Measurements from ENCODE around the gene SRA1. TPM values are rescaled to one million over a fixed set of nuclear protein-coding genes. Genes with fewer than 3 reads are reported as not detected.
A peak's percentile ranks its signal among the peaks of the same experiment; 100 is the strongest.

The SRA1 gene
- total and polyA plus RNA-seq, 4 donors, result 14.0 to 45.5 (median 36.8) TPM

DNA sequence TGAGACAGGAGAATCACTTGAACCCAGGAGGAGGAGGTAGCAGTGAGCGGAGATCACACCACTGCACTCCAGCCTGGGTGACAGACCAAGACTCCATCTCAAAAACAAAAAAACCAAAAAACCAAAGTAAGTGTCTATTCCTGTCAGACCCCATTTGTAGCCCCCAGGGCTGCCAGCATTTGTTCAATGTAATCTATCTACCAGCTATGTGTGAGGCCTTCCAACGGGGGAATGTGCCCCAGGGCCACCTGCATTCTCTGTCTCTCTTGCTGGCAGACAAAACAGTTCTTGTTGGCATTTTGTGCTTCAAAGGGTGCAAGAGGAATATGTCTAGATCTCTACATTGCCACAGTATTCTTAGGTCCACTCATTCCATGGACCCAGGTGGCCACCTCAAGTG, 41.6 kb upstream of the SRA1 start:
- no peaks in the 10 kb centered on the region for H3K9me3 ChIP-seq (ENCODE audit: control insufficient read depth in 4 of 4, insufficient read depth in 3 of 4, low read length in 3 of 4)
- no peak overlapping the region for H3K27ac ChIP-seq (ENCODE audit: low read depth in 1 of 2, low read length in 1 of 2)
- H3K36me3 ChIP-seq (ENCODE audit: control insufficient read depth in 4 of 4, insufficient read depth in 4 of 4, low read length in 4 of 4), result no peaks in the 10 kb centered on the region
- H3K27me3 ChIP-seq (ENCODE audit: control insufficient read depth in 3 of 3, insufficient read depth in 3 of 3, low read length in 2 of 3), result no peaks in the 10 kb centered on the region
- TF ChIP-seq, protein P1, sequence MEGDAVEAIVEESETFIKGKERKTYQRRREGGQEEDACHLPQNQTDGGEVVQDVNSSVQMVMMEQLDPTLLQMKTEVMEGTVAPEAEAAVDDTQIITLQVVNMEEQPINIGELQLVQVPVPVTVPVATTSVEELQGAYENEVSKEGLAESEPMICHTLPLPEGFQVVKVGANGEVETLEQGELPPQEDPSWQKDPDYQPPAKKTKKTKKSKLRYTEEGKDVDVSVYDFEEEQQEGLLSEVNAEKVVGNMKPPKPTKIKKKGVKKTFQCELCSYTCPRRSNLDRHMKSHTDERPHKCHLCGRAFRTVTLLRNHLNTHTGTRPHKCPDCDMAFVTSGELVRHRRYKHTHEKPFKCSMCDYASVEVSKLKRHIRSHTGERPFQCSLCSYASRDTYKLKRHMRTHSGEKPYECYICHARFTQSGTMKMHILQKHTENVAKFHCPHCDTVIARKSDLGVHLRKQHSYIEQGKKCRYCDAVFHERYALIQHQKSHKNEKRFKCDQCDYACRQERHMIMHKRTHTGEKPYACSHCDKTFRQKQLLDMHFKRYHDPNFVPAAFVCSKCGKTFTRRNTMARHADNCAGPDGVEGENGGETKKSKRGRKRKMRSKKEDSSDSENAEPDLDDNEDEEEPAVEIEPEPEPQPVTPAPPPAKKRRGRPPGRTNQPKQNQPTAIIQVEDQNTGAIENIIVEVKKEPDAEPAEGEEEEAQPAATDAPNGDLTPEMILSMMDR (IDR thresholded peaks at IDR 0.05; ENCODE audit: control extremely low read depth, extremely low read depth), result no peak
- no peak overlapping the region for H3K4me3 ChIP-seq
- H3K4me1 ChIP-seq (ENCODE audit: control insufficient read depth in 5 of 5, insufficient read depth in 5 of 5, low read length in 5 of 5), result peaks cover 0 to 13% (median 0%) of the 10 kb centered on the region in 5 donors
- ATAC-seq (ENCODE audit: insufficient read depth, low FRiP score) (no peak), DNase-seq (no peak)
- H3K9ac ChIP-seq (ENCODE audit: insufficient read depth in 1 of 2, low read length in 2 of 2), result no peak overlapping the region
- 93 to 95% methylated on average over 2 of the region's 2 CpGs for WGBS, 2 donors

DNA sequence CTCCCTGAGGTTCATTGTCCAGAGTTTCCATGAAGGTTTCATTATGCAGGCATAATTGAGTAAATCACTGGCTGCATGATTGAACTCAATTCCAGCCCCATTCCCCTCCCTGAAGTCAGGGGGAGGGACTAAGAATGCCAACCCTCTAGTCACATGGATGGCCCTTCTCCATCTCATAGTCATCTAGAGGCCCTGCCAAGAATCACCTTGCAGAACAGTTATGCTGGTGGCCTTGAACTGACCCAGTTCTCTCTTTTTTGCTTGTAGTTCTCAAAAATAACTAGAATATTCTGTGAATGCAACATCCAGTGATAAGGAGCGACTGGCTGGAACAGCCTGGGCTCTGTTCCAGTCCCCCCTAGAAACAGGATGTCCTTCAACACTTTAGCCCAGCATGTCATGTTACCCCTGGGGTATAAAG, 39.1 kb upstream of the SRA1 start:
- Histone ChIP-seq H3K27ac (ENCODE audit: low read depth in 1 of 2, low read length in 1 of 2) (no peak overlapping the region), H3K4me1 (ENCODE audit: control insufficient read depth in 5 of 5, insufficient read depth in 5 of 5, low read length in 5 of 5) (peaks cover 0 to 13% (median 0%) of the 10 kb centered on the region in 5 donors), H3K9ac (ENCODE audit: insufficient read depth in 1 of 2, low read length in 2 of 2) (no peak overlapping the region), H3K36me3 (ENCODE audit: control insufficient read depth in 4 of 4, insufficient read depth in 4 of 4, low read length in 4 of 4) (no peaks in the 10 kb centered on the region), H3K27me3 (ENCODE audit: control insufficient read depth in 3 of 3, insufficient read depth in 3 of 3, low read length in 2 of 3) (no peaks in the 10 kb centered on the region), H3K9me3 (ENCODE audit: control insufficient read depth in 4 of 4, insufficient read depth in 3 of 4, low read length in 3 of 4) (no peaks in the 10 kb centered on the region), H3K4me3 (no peak overlapping the region)
- TF ChIP-seq, protein P1 (IDR thresholded peaks at IDR 0.05; ENCODE audit: control extremely low read depth, extremely low read depth), result no peak
- peak in 1 of 3 donors; percentile 21 for DNase-seq
- no peak for ATAC-seq (ENCODE audit: insufficient read depth, low FRiP score)
- WGBS, 2 donors, result 12 to 32% methylated on average over 1 of the region's 1 CpG

GRCh38 chr5:140595538-140596300, 38.4 kb upstream of the SRA1 start:
- peaks cover 0 to 13% (median 0%) of the 10 kb centered on the region in 5 donors for H3K4me1 ChIP-seq (ENCODE audit: control insufficient read depth in 5 of 5, insufficient read depth in 5 of 5, low read length in 5 of 5)
- TF ChIP-seq, protein P1 (IDR thresholded peaks at IDR 0.05; ENCODE audit: control extremely low read depth, extremely low read depth), result no peak
- 47 to 57% methylated on average over 5 of the region's 5 CpGs for WGBS, 2 donors
- H3K36me3 ChIP-seq (ENCODE audit: control insufficient read depth in 4 of 4, insufficient read depth in 4 of 4, low read length in 4 of 4), result no peaks in the 10 kb centered on the region
- H3K27ac ChIP-seq (ENCODE audit: low read depth in 1 of 2, low read length in 1 of 2), result peak overlapping the region in 1 of 2 donors; percentile 70
- H3K4me3 ChIP-seq, result no peak overlapping the region
- H3K9me3 ChIP-seq (ENCODE audit: control insufficient read depth in 4 of 4, insufficient read depth in 3 of 4, low read length in 3 of 4), result no peaks in the 10 kb centered on the region
- DNase-seq, result peak in 2 of 3 donors; percentile 16 to 49
- no peaks in the 10 kb centered on the region for H3K27me3 ChIP-seq (ENCODE audit: control insufficient read depth in 3 of 3, insufficient read depth in 3 of 3, low read length in 2 of 3)
- no peak overlapping the region for H3K9ac ChIP-seq (ENCODE audit: insufficient read depth in 1 of 2, low read length in 2 of 2)
- peak; percentile 51 for ATAC-seq (ENCODE audit: insufficient read depth, low FRiP score)

Measured in lung (tissue), 12 donors.